NOMO-1 treated with DMSO at 0.1 percent for 48 hours (cell line): ENCODE data around the gene ST6GALNAC5.
A peak's percentile ranks its signal among the peaks of the same experiment; 100 is the strongest.
"Not testable (repeated sequence)": the region's sequence is repeated elsewhere in the genome, so short reads cannot be mapped to it uniquely, and the experiment has no call there.

Experiments used
- DNase-seq: peaks from one replicate; lab custom pipeline; 2025; ENCODE audit not compliant: unreplicated experiment; lab: John Stamatoyannopoulos, UW

ST6GALNAC5 gene

DNA sequence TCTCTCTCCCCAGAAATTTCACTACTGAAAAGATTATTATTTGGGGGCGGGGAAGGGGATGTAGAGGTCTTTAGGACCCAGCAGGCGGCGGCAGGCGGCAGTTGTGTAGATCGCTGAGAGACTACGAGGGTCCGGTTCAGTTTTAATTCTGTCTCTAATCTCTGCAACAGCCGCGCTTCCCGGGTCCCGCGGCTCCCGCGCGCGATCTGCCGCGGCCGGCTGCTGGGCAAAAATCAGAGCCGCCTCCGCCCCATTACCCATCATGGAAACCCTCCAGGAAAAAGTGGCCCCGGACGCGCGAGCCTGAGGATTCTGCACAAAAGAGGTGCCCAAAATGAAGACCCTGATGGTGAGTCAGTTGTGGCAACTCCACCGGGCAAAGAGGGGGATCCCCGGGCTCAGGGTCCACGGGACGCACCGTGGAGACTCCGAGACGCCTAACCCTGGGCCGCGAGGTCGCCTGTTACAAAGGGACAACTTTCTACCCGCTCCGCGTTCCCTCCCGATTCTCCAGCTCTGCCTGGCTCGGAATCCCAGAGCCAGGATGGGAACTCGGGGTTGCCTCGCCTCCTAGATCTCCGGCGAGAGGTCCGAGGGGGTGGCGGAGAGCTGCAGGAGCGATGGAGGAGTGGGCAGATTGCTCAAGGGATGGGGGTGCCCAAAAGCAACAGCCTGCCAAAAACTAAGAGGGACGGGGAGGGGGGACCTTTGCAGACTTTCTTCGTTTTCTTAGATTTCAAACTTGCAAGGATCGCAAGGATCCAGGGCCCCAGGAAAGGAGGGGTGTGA lies at the start of gene ST6GALNAC5:
TSS of gene ST6GALNAC5 (plus strand) at position 139 of the 789 bp plus-strand sequence.
- no peak for DNase-seq

DNA sequence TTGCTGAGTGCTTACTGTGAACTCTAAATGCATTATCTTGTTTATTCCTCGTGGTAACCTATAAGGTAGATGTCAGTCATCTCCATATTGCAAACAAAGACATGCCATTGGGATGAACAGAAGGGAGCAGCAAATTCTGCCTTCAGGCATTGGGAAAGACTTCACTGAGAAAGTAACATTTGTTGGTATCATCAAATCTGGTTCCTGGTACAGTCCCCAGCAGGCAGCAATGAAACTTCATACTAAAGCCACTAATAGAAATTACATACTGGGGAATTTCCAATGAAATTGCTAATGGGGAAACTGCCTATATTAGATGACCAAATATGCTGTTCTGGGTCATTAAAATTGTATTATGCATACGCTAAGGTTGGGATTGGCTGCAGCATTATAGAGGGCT lies 47.3 kb upstream of the ST6GALNAC5 start:
- DNase-seq, result no peak

- not testable (repeated sequence) for DNase-seq
Measured at GRCh38 chr1:76822961-76823360, 44.3 kb upstream of the ST6GALNAC5 start.

DNA sequence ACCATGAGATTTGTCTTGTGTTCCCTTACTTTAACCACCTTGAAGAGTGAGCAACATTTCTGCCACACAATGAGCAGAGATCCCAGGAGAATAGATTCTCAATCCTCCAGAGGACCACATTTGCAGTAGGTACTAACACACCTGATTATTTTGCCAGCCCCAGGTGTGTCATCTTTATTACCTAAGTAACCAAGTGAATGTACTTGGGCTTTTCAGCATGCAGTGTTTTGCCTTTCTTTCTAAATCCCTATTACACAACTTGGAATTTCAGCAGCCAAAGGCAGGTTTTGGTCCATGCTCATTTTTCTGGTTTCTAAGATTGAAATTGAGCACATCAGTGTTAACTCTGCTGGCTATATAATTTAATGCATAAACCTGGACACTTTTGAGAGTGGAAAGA lies 43.2 kb upstream of the ST6GALNAC5 start:
- DNase-seq, result no peak

DNA sequence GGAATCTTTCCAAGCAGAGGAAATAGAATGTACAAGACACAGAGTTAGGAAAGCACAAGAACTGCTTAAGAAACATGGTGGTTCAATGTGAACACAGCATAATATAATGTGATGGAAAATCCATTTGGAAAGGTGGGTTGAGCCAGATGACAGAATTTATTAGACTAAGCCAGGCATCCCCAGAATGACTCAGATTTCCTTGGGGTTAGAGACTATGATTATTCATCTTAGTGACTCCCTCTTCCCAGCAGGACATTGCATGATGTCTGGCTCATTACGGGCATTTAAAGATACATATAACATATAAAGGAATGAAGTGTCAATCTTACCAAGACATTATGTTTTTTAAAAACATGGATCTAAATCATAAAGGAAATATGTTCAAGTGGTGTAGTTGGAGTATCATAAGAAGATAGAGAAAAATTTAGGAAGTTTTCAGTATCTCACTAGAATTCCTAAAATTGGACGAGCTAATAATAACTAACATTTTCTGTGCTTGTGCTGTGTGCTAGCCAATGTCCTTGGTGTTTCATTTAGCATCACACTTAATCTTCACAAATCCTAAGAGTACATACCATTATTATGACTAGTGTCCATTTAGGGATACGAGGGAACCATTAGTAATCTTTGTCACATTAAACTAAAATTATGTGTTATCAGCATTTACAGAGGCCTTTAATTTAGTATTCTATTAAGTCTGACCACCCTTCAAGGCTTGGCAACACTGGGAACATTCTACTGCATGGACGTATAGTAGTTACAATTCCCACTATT lies 41.0 kb upstream of the ST6GALNAC5 start:
- DNase-seq, result no peak

DNA sequence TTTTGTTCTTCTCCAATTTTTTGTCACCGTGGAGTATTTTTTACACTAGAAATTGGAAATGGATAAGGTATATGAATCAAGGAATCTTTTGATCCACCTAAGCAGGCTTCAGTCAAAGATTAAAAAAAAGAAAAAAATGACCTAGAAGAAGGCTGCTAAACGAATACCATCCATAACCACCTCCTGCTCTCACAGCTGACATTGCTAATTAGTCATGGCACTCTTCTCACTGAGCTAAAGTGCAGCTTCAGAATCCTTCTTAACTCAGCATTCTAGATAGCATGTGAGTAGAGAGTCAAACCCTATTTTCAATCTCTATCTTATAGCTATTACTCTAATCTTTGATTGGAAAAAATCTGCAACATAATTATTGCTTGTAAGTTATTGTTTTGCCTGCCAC lies 40.2 kb upstream of the ST6GALNAC5 start:
- DNase-seq, result no peak

DNA sequence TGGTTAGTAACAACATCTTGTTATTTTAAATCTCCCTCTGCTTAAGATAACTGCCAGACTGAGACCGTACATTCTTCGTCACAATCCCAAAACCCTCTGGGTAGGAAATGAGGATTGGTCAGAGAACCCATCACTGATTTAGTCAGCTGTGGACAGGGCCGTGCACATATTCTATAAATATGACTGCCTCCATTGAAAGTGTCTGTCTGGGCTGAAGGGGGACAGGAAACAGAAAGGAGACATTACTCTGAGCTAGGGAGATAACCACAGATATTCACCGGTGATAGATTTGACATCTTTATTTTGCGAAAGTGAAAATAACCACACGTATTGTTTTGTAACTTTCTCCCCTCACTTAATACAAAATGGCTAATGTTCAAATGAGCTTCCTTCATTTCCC lies 36.9 kb upstream of the ST6GALNAC5 start:
- DNase-seq, result peak; percentile 35

GRCh38 chr1:76832521-76832920 lies 34.8 kb upstream of the ST6GALNAC5 start:
- DNase-seq, result no peak

DNA sequence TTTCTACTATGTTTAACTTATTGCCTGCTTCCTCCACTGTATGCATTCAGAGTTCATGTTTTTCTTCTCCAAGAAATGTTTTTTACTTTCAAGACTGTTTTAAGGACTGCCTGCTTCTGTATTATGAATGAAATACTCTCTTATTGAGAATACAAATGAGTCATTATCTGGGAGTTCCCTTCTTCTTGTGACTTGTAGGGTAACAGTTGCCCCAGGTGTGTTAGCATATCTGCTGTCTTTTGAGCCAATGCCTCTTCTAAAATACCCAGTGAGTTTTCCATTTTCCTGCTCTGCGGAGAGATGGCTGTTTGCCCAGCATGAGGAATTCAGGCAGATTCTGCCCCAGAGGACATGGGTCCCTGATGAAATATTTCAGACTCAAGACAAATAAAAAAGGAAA lies 34.1 kb upstream of the ST6GALNAC5 start:
- no peak for DNase-seq

DNA sequence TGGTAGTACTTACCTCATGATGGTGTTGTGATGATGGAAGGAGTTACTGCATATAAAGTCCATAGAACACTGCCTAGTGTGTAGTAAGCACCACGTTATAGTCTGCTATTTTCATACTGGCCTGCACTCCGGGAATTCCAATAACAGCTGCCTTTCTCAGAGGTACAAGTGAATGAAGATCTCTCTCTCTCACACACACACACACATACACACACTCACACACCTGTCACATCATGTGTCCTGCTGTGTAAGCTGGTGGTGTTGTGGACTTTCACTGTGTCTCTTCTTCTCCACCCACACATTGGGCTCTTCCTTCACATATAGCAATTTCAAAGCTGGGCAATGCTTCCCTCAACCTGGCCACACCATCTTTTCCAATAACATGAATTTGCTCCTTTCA lies 33.4 kb upstream of the ST6GALNAC5 start:
- DNase-seq, result no peak

GRCh38 chr1:76835203-76835602 lies 32.1 kb upstream of the ST6GALNAC5 start:
- DNase-seq, result no peak

GRCh38 chr1:76840278-76840677 lies 27.0 kb upstream of the ST6GALNAC5 start:
- DNase-seq, result no peak

GRCh38 chr1:76841460-76841859 lies 25.8 kb upstream of the ST6GALNAC5 start:
- DNase-seq, result no peak

GRCh38 chr1:76843821-76844464 lies 23.3 kb upstream of the ST6GALNAC5 start:
- DNase-seq, result no peak

- no peak for DNase-seq
Measured at GRCh38 chr1:76854255-76854654, 13.0 kb upstream of the ST6GALNAC5 start.

DNA sequence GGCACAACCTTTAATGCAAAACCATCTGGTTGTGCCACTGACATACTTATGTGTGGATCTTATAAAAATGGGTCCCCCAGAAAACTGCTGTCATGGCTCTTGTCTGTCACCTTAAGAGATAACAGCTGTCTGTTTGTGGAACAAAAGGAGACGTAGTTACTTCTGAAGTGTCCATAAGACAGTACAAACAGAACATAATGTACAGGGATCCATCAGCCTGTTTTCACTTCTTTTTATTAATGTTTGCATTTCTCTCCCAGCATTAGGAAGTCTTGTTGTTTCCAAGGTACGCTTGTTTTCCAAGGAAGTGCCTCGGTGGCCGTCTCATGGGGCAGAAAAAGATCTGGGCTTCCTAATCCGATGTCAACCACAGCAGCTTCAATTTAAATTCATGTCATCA lies 11.2 kb upstream of the ST6GALNAC5 start:
- no peak for DNase-seq

DNA sequence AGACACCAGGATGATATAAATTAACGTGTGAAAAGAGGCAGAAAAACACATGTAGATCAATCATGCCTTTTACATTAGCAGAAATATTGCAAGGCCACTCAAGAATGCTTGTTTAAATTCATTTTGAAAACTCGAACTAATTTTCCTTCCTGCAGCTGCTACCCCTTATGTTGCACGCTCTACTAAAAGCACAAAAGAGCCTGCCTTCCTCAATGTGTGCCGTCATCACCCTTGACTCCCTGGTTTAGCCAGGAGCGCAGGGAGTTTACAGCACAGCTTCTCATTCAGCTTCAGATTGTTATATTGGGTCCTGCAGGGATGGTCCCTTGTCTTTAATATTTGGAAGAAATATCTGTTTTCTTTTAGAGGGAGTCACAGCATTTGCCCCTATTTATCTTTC lies 10.1 kb upstream of the ST6GALNAC5 start:
- DNase-seq, result no peak

DNA sequence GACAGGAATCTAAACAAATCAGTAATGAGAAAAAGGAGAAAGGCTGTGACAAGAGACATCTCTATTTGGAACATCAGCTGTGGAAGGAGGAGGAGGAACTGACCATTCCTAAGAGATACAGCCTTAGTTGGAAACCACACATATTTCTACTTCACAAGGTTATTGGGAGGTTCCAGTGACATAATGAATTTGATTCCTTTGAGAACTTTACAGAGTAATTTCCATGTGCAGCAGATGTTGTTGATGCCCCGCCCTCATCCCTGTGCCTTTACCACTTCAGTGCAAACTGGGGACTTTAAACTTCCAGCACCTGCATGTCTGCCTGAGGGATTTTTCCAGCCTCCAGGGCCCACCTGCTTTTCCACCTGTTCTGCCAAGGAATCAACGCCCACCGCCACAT lies 9.3 kb upstream of the ST6GALNAC5 start:
- DNase-seq, result no peak

- no peak for DNase-seq
Measured at GRCh38 chr1:76861149-76861548, 6.1 kb upstream of the ST6GALNAC5 start.

GRCh38 chr1:76862447-76862846 lies 4.8 kb upstream of the ST6GALNAC5 start:
- no peak for DNase-seq

GRCh38 chr1:76864383-76864782 lies 2.9 kb upstream of the ST6GALNAC5 start:
- DNase-seq, result no peak
